A172 (cell line): ENCODE measurements around the gene OLFML3. TPM values are rescaled to one million over a fixed set of nuclear protein-coding genes. Genes with fewer than 3 reads are reported as not detected.
"Not testable (repeated sequence)": the region's sequence is repeated elsewhere in the genome, so short reads cannot be mapped to it uniquely, and the experiment has no call there.

Source experiments
- DNase-seq: peaks from one replicate; pipeline ENCODE4 v3.0.0-alpha.2; 2015; ENCODE audit warnings: low spot score
- total RNA-seq: library from RNA; depleted of rRNA; stranded (reverse); fragments of >200 nt; shearing (Covaris generic); gene quantifications from 2 replicates; pipeline ENCODE4 v1.2.3, GENCODE V29; 2014

The OLFML3 gene
- total RNA-seq, 1 experiment from 2014 or later = 26.8 TPM

- DNase-seq = not testable (repeated sequence)
Measured at GRCh38 chr1:113948151-113948550, 31.1 kb upstream of the OLFML3 start.

- DNase-seq = no peak
Measured at GRCh38 chr1:113949007-113949406, 30.3 kb upstream of the OLFML3 start.

- no peak for DNase-seq
Measured at GRCh38 chr1:113950908-113951307, 28.4 kb upstream of the OLFML3 start.

- DNase-seq = no peak
Measured at GRCh38 chr1:113951719-113952118, 27.6 kb upstream of the OLFML3 start.

GRCh38 chr1:113957984-113958383 lies 21.3 kb upstream of the OLFML3 start:
- DNase-seq = no peak

- DNase-seq = no peak
Measured at GRCh38 chr1:113958691-113959090, 20.6 kb upstream of the OLFML3 start.

GRCh38 chr1:113963281-113963906 lies 15.9 kb upstream of the OLFML3 start:
- DNase-seq = no peak

- no peak for DNase-seq
Measured at GRCh38 chr1:113965703-113966412, 13.4 kb upstream of the OLFML3 start.

GRCh38 chr1:113972954-113973353 lies 6.3 kb upstream of the OLFML3 start:
- no peak for DNase-seq

GRCh38 chr1:113975211-113975895 lies 3.9 kb upstream of the OLFML3 start:
- DNase-seq = no peak

GRCh38 chr1:113976609-113977278 lies 2.5 kb upstream of the OLFML3 start:
- DNase-seq = no peak

- DNase-seq = no peak
Measured at GRCh38 chr1:113977906-113978305, 1.4 kb upstream of the OLFML3 start.

GRCh38 chr1:113980110-113980509 lies 836 bp downstream of the OLFML3 start:
- DNase-seq = no peak

GRCh38 chr1:113981962-113982931 lies 3.0 kb downstream of the OLFML3 start:
- DNase-seq = peak; percentile 44

GRCh38 chr1:113982949-113983348 lies 3.7 kb downstream of the OLFML3 start:
- no peak for DNase-seq

GRCh38 chr1:113983391-113983790 lies 4.1 kb downstream of the OLFML3 start:
- DNase-seq = no peak

GRCh38 chr1:113983826-113984225 lies 4.6 kb downstream of the OLFML3 start:
- DNase-seq = no peak

- DNase-seq = no peak
Measured at GRCh38 chr1:113984710-113985109, 5.4 kb downstream of the OLFML3 start.

- DNase-seq = no peak
Measured at GRCh38 chr1:113986802-113987201, 7.5 kb downstream of the OLFML3 start.

- no peak for DNase-seq
Measured at GRCh38 chr1:113987259-113987658, 8.0 kb downstream of the OLFML3 start.

GRCh38 chr1:113990530-113990929 lies 11.3 kb downstream of the OLFML3 start:
- no peak for DNase-seq
